HG02885 (cell line): ENCODE measurements around the gene TEAD4.
A peak's percentile ranks its signal among the peaks of the same experiment; 100 is the strongest.

Experiments
- ATAC-seq: cut with Tn5 transposase; IDR thresholded peaks from one replicate; pipeline ENCODE4 v1.9.1; 2021; ENCODE audit warnings: mild to moderate bottlenecking; ENCODE audit not compliant: unreplicated experiment, poor library complexity

Gene TEAD4

DNA sequence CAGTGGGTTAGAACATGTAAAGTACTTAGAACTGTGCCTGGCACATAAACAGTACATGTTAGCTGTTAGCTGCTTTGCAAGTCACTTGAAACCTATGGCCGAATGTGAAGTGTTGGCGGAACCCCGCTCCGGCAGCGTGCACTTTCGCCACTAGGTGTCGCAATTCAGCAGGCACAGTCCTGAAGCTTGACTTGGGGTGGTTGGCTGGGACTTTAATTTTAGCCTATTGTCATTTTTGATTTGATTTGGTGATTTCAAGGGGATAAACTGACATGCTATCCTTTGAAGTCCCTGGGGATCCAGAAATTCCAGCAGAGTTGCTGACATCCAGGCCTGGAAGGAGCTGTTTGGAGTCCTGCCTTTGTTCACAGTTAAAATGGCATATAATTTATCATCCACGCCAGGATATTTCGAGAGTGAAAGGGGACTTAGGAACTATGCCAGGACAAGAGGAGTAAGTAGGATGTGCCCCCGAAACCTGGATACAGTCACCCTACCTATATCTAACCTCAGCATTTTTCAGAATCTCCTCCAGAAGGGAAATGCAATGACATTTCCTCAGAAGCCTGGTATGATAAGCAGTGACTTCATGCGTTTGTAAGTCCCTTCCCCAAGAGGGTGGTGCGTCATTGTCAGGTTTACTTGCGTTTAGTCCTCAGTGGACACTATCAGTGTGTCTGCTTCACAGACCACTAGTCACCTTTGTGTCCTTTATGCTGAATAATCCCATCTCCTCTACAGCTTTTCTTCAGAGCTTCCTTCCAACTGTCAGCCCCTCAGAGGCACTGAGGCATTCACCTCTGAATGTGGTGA lies 114.4 kb downstream of the TEAD4 start:
- no peak for ATAC-seq

DNA sequence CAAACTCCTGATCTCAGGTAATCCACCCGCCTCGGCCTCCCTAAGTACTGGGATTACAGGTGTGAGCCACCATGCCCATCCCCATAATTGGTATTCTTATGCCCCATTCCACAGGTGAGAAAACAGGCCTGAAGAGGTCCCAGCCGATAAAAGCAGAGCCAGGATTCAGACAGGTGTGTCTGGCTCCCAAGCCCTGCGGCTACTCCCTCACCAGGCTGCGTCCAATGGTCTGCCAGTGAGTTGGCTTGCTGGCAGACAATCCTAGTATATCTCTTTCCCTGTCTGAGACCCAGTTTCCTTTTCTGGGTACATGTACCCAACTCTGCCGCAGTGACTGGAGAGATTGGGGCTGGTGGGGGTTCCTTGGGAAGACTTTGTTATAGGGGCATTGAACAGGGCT lies 116.1 kb downstream of the TEAD4 start:
- ATAC-seq: no peak

GRCh38 chr12:3076730-3077571 lies 117.8 kb downstream of the TEAD4 start, which contains the start of gene TSPAN9:
TSPAN9 (plus strand) TSS chr12:3077379; CDS start chr12:3201194, 123,815 bp downstream.
- ATAC-seq: peak; percentile 73

DNA sequence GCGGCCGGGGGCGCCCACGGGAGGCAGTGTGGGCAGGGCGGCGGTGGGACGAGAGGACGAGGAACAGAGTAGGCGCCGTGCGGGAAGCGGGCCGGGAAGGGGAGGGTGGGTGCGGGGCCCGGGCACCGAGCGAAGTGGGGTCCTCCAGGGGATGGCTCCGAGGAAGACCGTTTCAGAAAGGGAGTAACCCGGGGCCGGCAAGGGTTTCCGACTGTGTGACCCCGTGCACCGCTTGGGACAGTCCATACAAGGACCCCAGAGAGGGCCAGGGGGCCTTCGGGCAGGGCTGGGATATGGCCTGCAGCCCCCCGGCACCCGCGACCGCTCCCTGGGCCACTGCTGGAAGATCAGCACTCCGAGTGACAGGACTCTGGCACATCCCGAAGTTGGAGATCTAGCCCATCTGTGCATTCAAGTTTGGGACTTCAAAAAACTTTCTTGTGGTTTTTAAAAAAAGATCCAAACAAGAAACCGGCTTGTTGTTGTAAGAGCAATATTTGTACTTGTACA lies 118.4 kb downstream of the TEAD4 start:
- ATAC-seq: peak; percentile 7

DNA sequence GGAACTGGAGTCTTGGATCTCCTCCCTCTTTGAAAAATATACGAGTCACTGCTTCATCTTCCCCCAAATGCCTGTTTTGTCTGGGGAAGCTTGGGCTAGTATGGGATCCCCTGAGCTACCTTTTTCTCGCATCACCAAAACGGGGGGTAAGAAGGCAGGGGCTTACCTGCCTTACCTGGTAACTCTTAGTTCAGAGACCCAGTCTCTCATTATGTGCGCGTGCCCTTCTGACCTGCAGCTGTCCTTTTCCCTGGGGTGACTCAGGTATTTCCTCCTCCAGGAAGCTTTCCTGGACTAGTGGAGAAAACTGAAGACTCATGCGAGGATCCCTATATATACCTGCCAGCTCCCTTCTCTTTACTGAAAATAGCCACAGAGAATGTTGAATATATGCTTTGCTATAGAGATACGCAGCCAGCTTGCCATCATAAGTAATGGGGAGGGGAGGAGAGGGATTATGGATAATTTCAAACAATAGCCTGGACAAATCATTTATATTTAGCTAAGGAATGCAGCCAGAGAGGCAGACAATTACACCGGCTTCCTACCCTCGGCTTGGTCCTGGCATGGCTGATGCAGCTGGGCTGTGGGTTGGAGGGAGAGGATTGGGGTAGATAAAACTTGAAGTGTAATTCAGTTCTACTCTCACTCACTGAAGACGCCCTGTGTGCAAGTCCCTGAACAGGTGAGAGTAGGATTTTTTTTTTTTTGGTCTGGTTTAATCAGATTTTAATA lies 119.1 kb downstream of the TEAD4 start:
- no peak for ATAC-seq

DNA sequence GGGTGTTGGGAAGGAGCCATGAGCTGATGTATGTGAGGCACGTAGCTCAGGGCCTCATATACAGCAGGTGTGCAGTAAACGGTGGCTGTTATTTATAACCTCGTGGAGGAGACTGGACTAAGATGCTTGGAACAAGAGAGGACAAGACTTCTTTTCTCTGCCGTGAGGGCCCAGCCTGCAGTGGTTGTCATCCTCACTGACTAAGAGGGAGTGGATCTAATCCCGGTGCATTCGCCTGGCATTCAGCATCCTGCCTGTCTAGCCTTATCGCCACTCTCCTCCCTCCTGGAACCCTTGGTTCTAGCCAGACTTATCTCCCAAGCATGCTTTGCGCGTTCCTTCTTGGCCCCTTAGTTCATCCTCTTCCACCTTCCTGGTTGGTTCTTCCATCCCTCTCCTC lies 121.9 kb downstream of the TEAD4 start:
- ATAC-seq: no peak

DNA sequence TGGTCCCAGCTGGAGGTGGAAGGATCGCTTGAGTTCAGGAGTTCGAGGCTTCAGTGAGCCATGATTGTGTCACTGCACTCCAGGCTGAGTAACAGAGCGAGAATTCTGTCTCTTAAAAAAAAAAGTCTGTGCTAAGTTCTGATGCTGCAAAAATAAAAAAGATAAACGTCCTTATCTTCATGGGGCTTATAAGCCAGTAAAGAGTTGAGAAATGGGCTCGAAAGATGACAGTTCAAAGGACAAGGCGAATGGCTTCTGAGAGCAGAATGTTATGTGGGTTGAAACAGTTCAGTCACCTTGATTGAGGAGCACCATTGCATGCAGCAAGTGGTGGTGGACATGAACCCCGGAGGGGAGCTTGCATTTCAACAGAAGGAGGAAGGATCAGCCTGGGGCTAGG lies 122.7 kb downstream of the TEAD4 start:
- no peak for ATAC-seq

- ATAC-seq: no peak
These were observed 124.2 kb downstream of the TEAD4 start for GRCh38 chr12:3083241-3083920.

DNA sequence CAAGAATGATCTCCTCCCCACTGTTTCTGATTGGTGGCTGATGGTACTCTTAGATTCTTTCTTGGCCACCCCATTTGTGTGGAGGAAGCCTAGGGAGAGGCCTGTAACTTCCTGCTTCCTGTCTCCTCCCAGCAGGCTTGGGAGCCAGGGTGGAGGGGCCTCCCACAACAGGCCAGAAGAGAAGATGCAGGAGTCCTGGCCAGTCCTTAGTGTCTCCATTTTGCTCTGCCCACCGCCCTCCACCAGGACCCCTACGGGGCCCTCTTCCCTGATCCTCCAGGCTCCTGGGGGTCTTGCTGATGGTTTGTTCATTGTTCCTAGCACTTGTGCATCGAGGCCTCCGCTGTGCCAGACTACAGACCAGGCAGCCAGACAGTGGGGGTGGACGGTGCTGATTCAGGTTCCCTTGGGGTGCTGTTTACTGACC lies 124.7 kb downstream of the TEAD4 start:
- no peak for ATAC-seq

GRCh38 chr12:3084742-3085141 lies 125.5 kb downstream of the TEAD4 start:
- no peak for ATAC-seq

GRCh38 chr12:3085341-3086139 lies 126.3 kb downstream of the TEAD4 start:
- ATAC-seq: no peak

DNA sequence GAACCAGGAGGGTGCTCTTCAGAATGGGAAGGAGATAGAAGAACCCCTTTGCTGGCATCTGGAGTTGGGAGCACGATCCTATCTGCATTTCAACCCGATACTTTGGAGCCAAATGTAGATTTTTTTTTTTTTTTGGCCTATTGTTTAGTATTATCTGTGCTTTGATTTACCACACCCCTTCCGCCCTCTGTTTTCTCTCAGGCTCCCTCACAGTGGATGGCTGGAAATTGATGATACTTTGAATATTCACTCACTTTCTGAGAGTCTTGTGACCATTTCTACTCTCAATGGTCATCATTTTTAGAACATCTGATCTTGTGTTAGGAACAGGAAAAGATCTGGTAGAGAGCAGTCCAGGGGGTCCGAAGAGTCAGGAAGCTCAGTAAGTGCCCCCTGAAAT lies 127.0 kb downstream of the TEAD4 start:
- no peak for ATAC-seq

- no peak for ATAC-seq
These were observed 127.6 kb downstream of the TEAD4 start for GRCh38 chr12:3086729-3087323.

DNA sequence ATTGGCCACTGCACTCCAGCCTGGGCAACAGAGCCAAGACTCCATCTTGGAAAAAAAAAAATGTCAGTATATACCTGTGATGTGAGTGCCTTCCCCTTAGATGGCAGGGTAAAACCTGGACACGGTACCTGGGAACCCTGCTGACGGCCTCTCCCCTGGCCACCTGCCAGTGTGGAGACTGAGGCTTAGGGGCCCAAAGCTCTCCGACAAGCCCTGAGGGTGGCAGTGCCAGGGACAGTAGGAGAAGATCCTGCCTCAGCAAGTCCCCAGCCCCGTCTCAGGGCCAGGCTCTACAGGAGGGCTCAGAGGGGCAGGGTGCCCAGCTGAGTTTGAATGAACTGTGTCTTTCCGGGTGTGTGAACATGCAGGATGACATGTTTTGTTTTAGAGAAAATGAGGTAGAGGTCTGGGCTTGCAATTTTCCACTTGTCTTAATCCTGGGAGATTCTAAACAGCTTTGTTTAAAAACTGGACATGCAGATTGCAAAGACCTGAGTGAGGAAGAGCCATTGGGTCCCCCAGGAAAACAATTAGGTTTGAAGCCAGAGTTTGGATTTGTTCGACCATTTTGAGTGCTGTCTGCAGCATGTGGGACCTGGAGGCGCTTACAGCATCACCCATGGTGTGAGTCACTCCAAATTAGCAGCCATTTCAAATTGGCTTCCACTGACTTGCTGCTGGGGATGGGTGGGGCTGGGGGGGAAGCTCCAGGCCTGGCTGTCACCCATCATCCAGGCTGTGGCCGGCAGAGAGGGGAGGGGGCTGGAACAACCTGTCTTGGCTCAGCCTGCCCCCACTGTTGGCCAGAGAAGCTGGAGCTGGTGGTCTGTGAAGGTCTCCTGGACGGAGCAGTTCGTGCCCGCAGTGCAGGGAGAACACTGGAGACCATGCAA lies 128.8 kb downstream of the TEAD4 start:
- no peak for ATAC-seq

DNA sequence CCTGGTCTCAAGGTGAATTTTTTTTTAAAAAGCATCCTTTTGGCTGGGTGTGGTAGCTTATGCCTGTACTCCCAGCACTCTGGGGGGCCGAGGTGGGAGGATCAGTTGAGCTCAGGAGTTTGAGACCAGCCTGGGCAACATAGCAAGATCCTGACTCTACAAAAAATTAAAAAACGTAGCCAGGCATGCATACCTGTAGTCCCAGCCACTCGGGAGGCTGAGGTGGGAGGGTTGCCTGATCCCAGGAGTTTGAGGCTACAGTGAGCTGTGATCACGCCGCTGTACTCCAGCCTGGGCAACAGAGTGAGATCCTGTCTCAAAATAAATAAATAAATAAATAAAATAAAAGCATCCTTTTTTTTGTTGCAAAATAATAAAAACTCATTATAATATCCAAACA lies 130.4 kb downstream of the TEAD4 start:
- no peak for ATAC-seq
